Mesothelial cell of epicardium (in vitro differentiated cells): ENCODE results near the gene KCNK17. TPM values are rescaled to one million over a fixed set of nuclear protein-coding genes. Genes with fewer than 3 reads are reported as not detected.

Experiments
- DNase-seq, 2 experiments: peaks; one replicate each; pipeline ENCODE4 v3.0.0; 2021; ENCODE audit warnings: low spot score in 2 of 2; ENCODE audit not compliant: unreplicated experiment in 2 of 2
- H3K27ac Mint-ChIP-seq: 2 replicates; pipeline ENCODE4 v1.8.0; 2021; ENCODE audit warnings: mixed read lengths
- H3K27me3 Mint-ChIP-seq: 2 replicates; pipeline ENCODE4 v1.8.0; 2021; ENCODE audit warnings: low read depth, mixed read lengths
- H3K36me3 Mint-ChIP-seq: 2 replicates; pipeline ENCODE4 v1.8.0; 2021; ENCODE audit warnings: mixed read lengths
- H3K4me1 Mint-ChIP-seq: 2 replicates; pipeline ENCODE4 v1.8.0; 2021; ENCODE audit warnings: mixed read lengths
- H3K4me3 Mint-ChIP-seq: 2 replicates; pipeline ENCODE4 v1.8.0; 2021; ENCODE audit warnings: mild to moderate bottlenecking, moderate library complexity, mixed read lengths
- H3K9me3 Mint-ChIP-seq: 2 replicates; pipeline ENCODE4 v1.8.0; 2021; ENCODE audit warnings: mixed read lengths
- CTCF ChIP-seq: fragments of 200-600 bp; sonication (generic); IDR thresholded peaks from one replicate; pipeline ENCODE4 v1.5.0; 2021; ENCODE audit warnings: antibody characterized with exemption; ENCODE audit not compliant: unreplicated experiment
- total RNA-seq: library from RNA; stranded (reverse); gene quantifications from 3 replicates; pipeline ENCODE4 v1.2.1, GENCODE V29; 2021

Gene KCNK17
- total RNA-seq, 1 donor from 2014 or later, result not detected

DNA sequence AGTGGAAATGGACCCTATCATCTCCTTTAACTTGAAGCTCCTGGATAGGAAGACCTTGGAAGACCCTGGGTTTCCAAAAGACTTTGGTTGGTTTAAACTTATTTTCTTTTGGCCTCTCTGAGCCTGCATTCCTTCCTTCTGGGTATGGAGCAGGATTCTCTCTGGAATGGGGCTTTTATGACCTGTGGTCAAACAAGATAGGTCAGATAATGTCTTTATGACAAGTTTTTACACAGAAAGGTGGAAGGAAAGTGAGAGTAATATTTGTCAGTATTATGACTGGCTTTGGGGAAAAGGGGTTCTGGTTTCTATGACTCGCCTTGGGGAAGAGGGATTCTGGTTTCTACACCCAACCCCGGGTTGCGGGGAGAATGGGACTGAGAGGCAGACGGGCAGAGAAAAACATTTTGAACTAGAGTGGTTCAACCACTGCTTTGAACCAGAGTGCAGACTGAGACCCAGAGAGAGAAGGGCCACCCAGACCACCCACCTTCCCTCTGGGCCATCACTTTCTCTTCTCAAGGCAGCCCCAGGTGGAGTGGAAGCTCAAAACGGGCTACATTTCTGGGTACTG, 47.4 kb downstream of the KCNK17 start:
- peaks cover 4% of the 10 kb centered on the region for H3K9me3 Mint-ChIP-seq
- DNase-seq, result no peak
- H3K27me3 Mint-ChIP-seq, result peaks cover 8% of the 10 kb centered on the region
- no peak overlapping the region for H3K27ac Mint-ChIP-seq
- no peak overlapping the region for H3K4me3 Mint-ChIP-seq
- peaks cover 8% of the 10 kb centered on the region for H3K4me1 Mint-ChIP-seq
- TF ChIP-seq CTCF, result no peak
- no peaks in the 10 kb centered on the region for H3K36me3 Mint-ChIP-seq

DNA sequence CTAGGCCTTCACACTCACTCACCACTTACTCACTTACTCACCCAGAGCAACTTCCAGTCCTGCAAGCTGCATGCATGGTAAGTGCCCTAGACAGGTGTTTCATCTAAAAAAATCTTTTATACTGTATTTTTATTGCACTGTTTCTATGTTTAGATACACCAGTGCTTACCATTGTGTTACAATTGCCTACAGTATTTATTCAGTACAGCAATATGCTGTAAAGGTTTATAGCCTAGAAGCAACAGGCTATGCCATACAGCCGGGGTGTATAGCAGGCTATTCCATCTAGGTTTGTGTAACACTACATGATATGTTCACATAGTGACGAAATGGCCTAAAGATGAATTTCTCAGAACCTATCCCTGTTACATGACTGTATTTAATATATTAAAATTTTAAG, 47.8 kb downstream of the KCNK17 start:
- Mint-ChIP-seq H3K4me1 (peaks cover 8% of the 10 kb centered on the region), H3K4me3 (no peak overlapping the region), H3K27ac (no peak overlapping the region), H3K27me3 (peaks cover 8% of the 10 kb centered on the region), H3K36me3 (no peaks in the 10 kb centered on the region), H3K9me3 (peaks cover 4% of the 10 kb centered on the region)
- TF ChIP-seq CTCF, result no peak
- no peak for DNase-seq

DNA sequence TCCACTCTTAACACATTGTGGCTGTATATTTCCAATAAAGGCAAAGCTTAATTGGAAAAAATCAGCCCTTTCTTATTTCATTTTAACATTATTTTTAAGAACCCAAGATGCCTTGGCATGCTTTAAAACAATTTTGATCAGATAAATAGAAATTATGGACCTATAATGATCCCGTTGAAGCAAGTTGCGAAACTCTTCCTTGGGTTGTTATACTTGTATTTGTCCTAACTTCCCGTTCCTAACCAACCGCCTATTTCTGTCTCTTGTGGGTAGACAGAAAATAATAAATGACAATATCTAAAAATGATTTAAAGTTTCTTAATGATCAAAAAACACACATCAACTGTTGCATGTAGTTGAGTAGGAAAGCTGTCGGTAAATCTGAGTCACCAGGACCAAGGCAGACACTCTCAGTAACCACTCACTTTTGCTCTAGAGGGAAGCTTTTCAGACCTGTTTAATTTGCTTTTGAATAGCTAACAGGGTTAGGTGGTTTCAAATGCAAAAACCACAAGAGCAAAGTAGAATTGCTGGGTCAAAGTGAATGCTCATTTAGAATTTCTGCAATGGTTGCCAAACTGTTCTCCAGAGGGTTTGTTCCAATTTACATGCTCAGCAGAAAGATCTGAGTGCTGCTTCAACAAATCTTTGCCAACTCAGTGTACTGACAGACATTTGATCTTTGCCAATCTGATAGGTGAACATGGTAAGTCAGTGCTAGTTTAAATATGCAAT, 50.7 kb downstream of the KCNK17 start:
- Mint-ChIP-seq H3K4me3 (no peak overlapping the region), H3K27me3 (peaks cover 26% of the 10 kb centered on the region), H3K9me3 (peaks cover 4% of the 10 kb centered on the region), H3K4me1 (no peaks in the 10 kb centered on the region), H3K27ac (no peak overlapping the region), H3K36me3 (no peaks in the 10 kb centered on the region)
- no peak for DNase-seq
- no peak for TF ChIP-seq CTCF

GRCh38 chr6:39261751-39262150, 52.5 kb downstream of the KCNK17 start:
- H3K36me3 Mint-ChIP-seq, result no peaks in the 10 kb centered on the region
- H3K4me3 Mint-ChIP-seq, result no peak overlapping the region
- no peak for DNase-seq
- no peaks in the 10 kb centered on the region for H3K4me1 Mint-ChIP-seq
- H3K9me3 Mint-ChIP-seq, result peaks cover 4% of the 10 kb centered on the region
- H3K27ac Mint-ChIP-seq, result no peak overlapping the region
- no peak for TF ChIP-seq CTCF
- peaks cover 26% of the 10 kb centered on the region for H3K27me3 Mint-ChIP-seq

- TF ChIP-seq CTCF, result no peak
- Mint-ChIP-seq H3K27me3 (peaks cover 26% of the 10 kb centered on the region), H3K9me3 (peaks cover 4% of the 10 kb centered on the region), H3K4me1 (no peaks in the 10 kb centered on the region), H3K36me3 (no peaks in the 10 kb centered on the region), H3K27ac (no peak overlapping the region), H3K4me3 (no peak overlapping the region)
- DNase-seq, result no peak
These were observed 53.3 kb downstream of the KCNK17 start for GRCh38 chr6:39260953-39261352.
